ENCODE measurements around the gene SMPDL3A. TPM values are rescaled to one million over a fixed set of nuclear protein-coding genes. Genes with fewer than 3 reads are reported as not detected.
"Not testable (repeated sequence)": the region's sequence is repeated elsewhere in the genome, so short reads cannot be mapped to it uniquely, and the experiment has no call there.

SMPDL3A gene
- total and polyA plus RNA-seq, 9 of the 15 experiments (the other 6 are each of a cell fraction or from before 2014, with no cell fraction given) = 0.14 to 0.91 (median 0.54) TPM

- H4K20me1 ChIP-seq (replicated peaks; ENCODE audit: control insufficient read depth, insufficient read depth, low read length); H3K4me2 ChIP-seq (ENCODE audit: insufficient read depth, low read length); BruUV-seq (replicated peaks); H3K9me1 ChIP-seq (ENCODE audit: control insufficient read depth, insufficient read depth, low read length); intact Hi-C loops (cut with micrococcal nuclease); ATAC-seq; H3K27me3 ChIP-seq (ENCODE audit: control insufficient read depth in 2 of 2, insufficient read depth in 2 of 2, low read length in 2 of 2); H3K27ac ChIP-seq (ENCODE audit: extremely low read depth, low read depth, low read length); H3K36me3 ChIP-seq (ENCODE audit: control insufficient read depth, insufficient read depth, low read length); H2AFZ ChIP-seq (ENCODE audit: low read depth, low read length); H3K4me1 ChIP-seq (replicated peaks in 1 of 2; ENCODE audit: control insufficient read depth in 2 of 2, insufficient read depth in 2 of 2, low read length in 2 of 2); H3K79me2 ChIP-seq (ENCODE audit: control insufficient read depth, insufficient read depth, low read length); H3K9ac ChIP-seq (ENCODE audit: insufficient read depth in 1 of 2, low read depth in 2 of 2, low read length in 2 of 2); DNase-seq (ENCODE audit: extremely low read depth in 1 of 4, low spot score in 3 of 4); H3K4me3 ChIP-seq; H3K9me3 ChIP-seq (replicated peaks; ENCODE audit: control insufficient read depth, insufficient read depth, low read depth, low read length); FAIRE-seq: not testable (repeated sequence)
- in situ Hi-C loops (cut with MboI) = loop anchor here (10.0 to 25.0 kb wide), 2 partner anchors 91 to 568 kb away; no protein-coding TSS in a partner anchor
- CTCF ChIA-PET (ENCODE audit: low intra/inter-chr PET ratio) = interaction anchor here (0.6 to 1.2 kb wide), 2 partner anchors 29 to 95 kb away, joined by 3 to 4 read pairs; no protein-coding TSS in a partner anchor
- POLR2A ChIA-PET = interaction anchor here (0.6 kb wide), 1 partner anchor 1304 kb away, joined by 3 read pairs; no protein-coding TSS in a partner anchor
- 16% methylated on average over 8 of the region's 8 CpGs for WGBS (ENCODE audit: insufficient coverage, low coverage, missing lambda C conversion rate)
- TF ChIP-seq, protein P1, sequence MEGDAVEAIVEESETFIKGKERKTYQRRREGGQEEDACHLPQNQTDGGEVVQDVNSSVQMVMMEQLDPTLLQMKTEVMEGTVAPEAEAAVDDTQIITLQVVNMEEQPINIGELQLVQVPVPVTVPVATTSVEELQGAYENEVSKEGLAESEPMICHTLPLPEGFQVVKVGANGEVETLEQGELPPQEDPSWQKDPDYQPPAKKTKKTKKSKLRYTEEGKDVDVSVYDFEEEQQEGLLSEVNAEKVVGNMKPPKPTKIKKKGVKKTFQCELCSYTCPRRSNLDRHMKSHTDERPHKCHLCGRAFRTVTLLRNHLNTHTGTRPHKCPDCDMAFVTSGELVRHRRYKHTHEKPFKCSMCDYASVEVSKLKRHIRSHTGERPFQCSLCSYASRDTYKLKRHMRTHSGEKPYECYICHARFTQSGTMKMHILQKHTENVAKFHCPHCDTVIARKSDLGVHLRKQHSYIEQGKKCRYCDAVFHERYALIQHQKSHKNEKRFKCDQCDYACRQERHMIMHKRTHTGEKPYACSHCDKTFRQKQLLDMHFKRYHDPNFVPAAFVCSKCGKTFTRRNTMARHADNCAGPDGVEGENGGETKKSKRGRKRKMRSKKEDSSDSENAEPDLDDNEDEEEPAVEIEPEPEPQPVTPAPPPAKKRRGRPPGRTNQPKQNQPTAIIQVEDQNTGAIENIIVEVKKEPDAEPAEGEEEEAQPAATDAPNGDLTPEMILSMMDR (IDR thresholded peaks at IDR 0.05 in 2 of 3, conservative IDR thresholded peaks at IDR 0.05 in 1 of 3; ENCODE audit: insufficient read depth in 2 of 3, low read depth in 1 of 3, low read length in 3 of 3) = peak; percentile 18 to 29 (median 29); a peak in 2 of 6 replicates
These were observed 44.8 kb upstream of the SMPDL3A start for GRCh38 chr6:122744247-122744646.

DNA sequence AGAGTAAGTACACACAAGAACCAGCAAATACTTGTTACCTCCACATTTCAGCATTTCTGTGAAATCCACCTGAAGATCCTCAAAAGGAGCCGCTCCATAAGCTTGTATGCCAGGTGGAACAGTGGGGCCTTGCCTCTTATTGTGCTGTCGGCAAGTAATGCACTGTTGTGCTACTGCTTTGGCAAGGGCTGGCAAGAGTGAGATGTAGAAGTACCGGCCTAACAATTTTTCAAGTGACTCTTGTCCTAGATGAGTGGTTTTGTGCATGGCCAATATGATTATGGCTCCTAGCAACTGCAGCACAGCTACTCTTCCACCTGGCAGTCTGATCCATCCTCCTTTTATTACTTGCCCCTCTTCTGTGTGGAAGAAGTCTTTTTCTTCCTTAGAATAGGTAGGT, 44.2 kb upstream of the SMPDL3A start:
- CTCF ChIA-PET (ENCODE audit: low intra/inter-chr PET ratio) = interaction anchor here (1.2 kb wide), 1 partner anchor 95 kb away, joined by 4 read pairs; no protein-coding TSS in a partner anchor
- FAIRE-seq = not testable (repeated sequence)

More for the DNA sequence above, 44.2 kb upstream of the SMPDL3A start:
- H4K20me1 ChIP-seq (replicated peaks; ENCODE audit: control insufficient read depth, insufficient read depth, low read length); H3K4me3 ChIP-seq; H3K79me2 ChIP-seq (ENCODE audit: control insufficient read depth, insufficient read depth, low read length); H3K4me2 ChIP-seq (ENCODE audit: insufficient read depth, low read length); DNase-seq (ENCODE audit: extremely low read depth in 1 of 4, low spot score in 3 of 4); ATAC-seq; H3K9ac ChIP-seq (ENCODE audit: insufficient read depth in 1 of 2, low read depth in 2 of 2, low read length in 2 of 2); H3K36me3 ChIP-seq (ENCODE audit: control insufficient read depth, insufficient read depth, low read length); H2AFZ ChIP-seq (ENCODE audit: low read depth, low read length); H3K4me1 ChIP-seq (replicated peaks in 1 of 2; ENCODE audit: control insufficient read depth in 2 of 2, insufficient read depth in 2 of 2, low read length in 2 of 2); BruUV-seq (replicated peaks); H3K9me1 ChIP-seq (ENCODE audit: control insufficient read depth, insufficient read depth, low read length); H3K27ac ChIP-seq (ENCODE audit: extremely low read depth, low read depth, low read length); H3K9me3 ChIP-seq (replicated peaks; ENCODE audit: control insufficient read depth, insufficient read depth, low read depth, low read length); H3K27me3 ChIP-seq (ENCODE audit: control insufficient read depth in 2 of 2, insufficient read depth in 2 of 2, low read length in 2 of 2); intact Hi-C loops (cut with micrococcal nuclease): not testable (repeated sequence)
- POLR2A ChIA-PET = interaction anchor here (0.6 kb wide), 1 partner anchor 1305 kb away, joined by 3 read pairs; no protein-coding TSS in a partner anchor
- WGBS (ENCODE audit: insufficient coverage, low coverage, missing lambda C conversion rate) = 20% methylated on average over 3 of the region's 3 CpGs
- in situ Hi-C loops (cut with MboI) = loop anchor here (10.0 to 25.0 kb wide), 2 partner anchors 90 to 567 kb away; no protein-coding TSS in a partner anchor
